Endothelial cell of umbilical vein (primary cell): Measurements from ENCODE around the gene DNAJC12.

ENCODE experiments used
- POLR2A ChIP-seq: IDR thresholded peaks from 2 replicates; pipeline ENCODE4 v1.6.1; 2012; ENCODE audit warnings: low read depth, mild to moderate bottlenecking, control low read depth, low read length
- TF ChIP-seq, protein P1 (sequence below), 2 donors: IDR thresholded peaks; 1 replicate in 1 of 2; 2 replicates in 1 of 2; pipeline ENCODE4 v1.5.1; 2011; ENCODE audit warnings: low read length in 2 of 2, mild to moderate bottlenecking in 2 of 2, moderate library complexity in 2 of 2, control low read depth in 1 of 2, inconsistent platforms in 1 of 2, low read depth in 1 of 2; ENCODE audit not compliant: insufficient read depth in 1 of 2; ENCODE audit errors: extremely low read depth in 1 of 2

GRCh38 chr10:67861750-67862432 lies 23.9 kb upstream of the DNAJC12 start:
- TF ChIP-seq, protein P1, sequence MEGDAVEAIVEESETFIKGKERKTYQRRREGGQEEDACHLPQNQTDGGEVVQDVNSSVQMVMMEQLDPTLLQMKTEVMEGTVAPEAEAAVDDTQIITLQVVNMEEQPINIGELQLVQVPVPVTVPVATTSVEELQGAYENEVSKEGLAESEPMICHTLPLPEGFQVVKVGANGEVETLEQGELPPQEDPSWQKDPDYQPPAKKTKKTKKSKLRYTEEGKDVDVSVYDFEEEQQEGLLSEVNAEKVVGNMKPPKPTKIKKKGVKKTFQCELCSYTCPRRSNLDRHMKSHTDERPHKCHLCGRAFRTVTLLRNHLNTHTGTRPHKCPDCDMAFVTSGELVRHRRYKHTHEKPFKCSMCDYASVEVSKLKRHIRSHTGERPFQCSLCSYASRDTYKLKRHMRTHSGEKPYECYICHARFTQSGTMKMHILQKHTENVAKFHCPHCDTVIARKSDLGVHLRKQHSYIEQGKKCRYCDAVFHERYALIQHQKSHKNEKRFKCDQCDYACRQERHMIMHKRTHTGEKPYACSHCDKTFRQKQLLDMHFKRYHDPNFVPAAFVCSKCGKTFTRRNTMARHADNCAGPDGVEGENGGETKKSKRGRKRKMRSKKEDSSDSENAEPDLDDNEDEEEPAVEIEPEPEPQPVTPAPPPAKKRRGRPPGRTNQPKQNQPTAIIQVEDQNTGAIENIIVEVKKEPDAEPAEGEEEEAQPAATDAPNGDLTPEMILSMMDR (IDR thresholded peaks at IDR 0.05; ENCODE audit: extremely low read depth in 1 of 2, insufficient read depth in 1 of 2, low read depth in 1 of 2, low read length in 2 of 2) = no peak
- TF ChIP-seq POLR2A = no peak
